Measurements from ENCODE around the gene ATOSB. TPM values are rescaled to one million over a fixed set of nuclear protein-coding genes. Genes with fewer than 3 reads are reported as not detected.

Gene ATOSB
- total RNA-seq, 1 donor from 2014 or later: 6.8 TPM

DNA sequence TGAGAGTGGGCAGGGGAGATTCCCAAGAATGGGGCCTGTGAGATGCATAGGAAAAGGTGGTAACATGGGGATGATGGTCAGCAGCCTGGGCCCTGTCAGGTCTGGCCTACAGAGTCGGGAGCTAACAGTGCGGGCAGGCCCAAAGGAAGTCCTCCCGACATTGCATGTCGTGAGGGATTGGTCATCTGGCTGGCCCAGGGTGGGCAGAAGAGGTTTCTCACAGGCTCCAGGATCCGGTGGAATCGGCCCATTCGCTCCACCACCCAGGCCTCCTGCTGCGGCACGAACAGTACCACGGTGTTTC, 13.2 kb downstream of the ATOSB start:
- Mint-ChIP-seq H3K4me3 (peak overlapping the region; percentile 97), H3K9me3 (no peaks in the 10 kb centered on the region), H3K27me3 (no peaks in the 10 kb centered on the region), H3K4me1 (peaks cover 25% of the 10 kb centered on the region), H3K27ac (peak overlapping the region; percentile 97), H3K36me3 (ENCODE audit: low read depth) (peaks cover 45% of the 10 kb centered on the region)
- POLR2A ChIA-PET: interaction anchor here (0.6 to 3.0 kb wide), 12 partner anchors 9 to 556 kb away, joined by 3 to 38 read pairs (median 5); partner anchors contain the start of genes ATOSB, CCDC107, FANCG and RMRP
- DNase-seq (no peak), ATAC-seq (ENCODE audit: low read depth) (no peak)
- TF ChIP-seq, protein P1, sequence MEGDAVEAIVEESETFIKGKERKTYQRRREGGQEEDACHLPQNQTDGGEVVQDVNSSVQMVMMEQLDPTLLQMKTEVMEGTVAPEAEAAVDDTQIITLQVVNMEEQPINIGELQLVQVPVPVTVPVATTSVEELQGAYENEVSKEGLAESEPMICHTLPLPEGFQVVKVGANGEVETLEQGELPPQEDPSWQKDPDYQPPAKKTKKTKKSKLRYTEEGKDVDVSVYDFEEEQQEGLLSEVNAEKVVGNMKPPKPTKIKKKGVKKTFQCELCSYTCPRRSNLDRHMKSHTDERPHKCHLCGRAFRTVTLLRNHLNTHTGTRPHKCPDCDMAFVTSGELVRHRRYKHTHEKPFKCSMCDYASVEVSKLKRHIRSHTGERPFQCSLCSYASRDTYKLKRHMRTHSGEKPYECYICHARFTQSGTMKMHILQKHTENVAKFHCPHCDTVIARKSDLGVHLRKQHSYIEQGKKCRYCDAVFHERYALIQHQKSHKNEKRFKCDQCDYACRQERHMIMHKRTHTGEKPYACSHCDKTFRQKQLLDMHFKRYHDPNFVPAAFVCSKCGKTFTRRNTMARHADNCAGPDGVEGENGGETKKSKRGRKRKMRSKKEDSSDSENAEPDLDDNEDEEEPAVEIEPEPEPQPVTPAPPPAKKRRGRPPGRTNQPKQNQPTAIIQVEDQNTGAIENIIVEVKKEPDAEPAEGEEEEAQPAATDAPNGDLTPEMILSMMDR (IDR thresholded peaks at IDR 0.05): no peak
- intact Hi-C loops (cut with micrococcal nuclease): loop anchor here (2.0 kb wide), 1 partner anchor 114 kb away; the partner anchor contains the start of gene DNAJB5
- CTCF ChIA-PET: interaction anchor here (0.8 to 1.9 kb wide), 2 partner anchors 60 to 203 kb away, joined by 3 to 6 read pairs; no protein-coding TSS in a partner anchor

DNA sequence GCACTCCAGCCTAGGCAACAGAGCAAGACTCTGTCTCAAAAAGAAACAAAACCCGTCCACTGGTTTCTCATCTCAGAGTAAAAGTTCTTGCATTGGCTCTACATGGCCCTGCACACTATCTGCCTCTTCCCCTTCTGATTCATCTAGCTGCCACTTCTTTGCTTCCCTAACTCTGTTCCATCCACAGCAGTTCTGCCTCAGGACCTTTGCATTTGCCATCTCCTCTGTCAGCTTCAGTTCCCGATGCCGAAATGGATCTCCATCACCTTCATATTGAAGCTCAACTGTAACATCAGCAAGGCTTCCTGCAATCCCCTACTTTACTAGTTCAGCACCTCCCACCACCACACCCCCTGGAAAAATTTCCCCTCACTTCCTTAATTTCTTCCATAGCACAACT, 18.1 kb downstream of the ATOSB start:
- H3K4me3 Mint-ChIP-seq: peak overlapping the region; percentile 39
- H3K27ac Mint-ChIP-seq: peak overlapping the region; percentile 13
- H3K4me1 Mint-ChIP-seq: peaks cover 40% of the 10 kb centered on the region
- ChIA-PET POLR2A (interaction anchor here (0.6 to 4.1 kb wide), 3 partner anchors 18 to 188 kb away, joined by 3 to 34 read pairs (median 30); partner anchors contain the start of genes FANCG and VCP), CTCF (interaction anchor here (1.1 to 6.4 kb wide), 4 partner anchors 13 to 198 kb away, joined by 4 to 45 read pairs (median 14); partner anchors contain the start of gene VCP)
- ATAC-seq (ENCODE audit: low read depth) (no peak), DNase-seq (no peak)
- H3K9me3 Mint-ChIP-seq: no peaks in the 10 kb centered on the region
- no peaks in the 10 kb centered on the region for H3K27me3 Mint-ChIP-seq
- TF ChIP-seq, protein P1 (IDR thresholded peaks at IDR 0.05): no peak
- peaks cover 57% of the 10 kb centered on the region for H3K36me3 Mint-ChIP-seq (ENCODE audit: low read depth)
- intact Hi-C loops (cut with micrococcal nuclease): loop anchor here (5.0 kb wide), 2 partner anchors 35 to 395 kb away; no protein-coding TSS in a partner anchor

GRCh38 chr9:35096035-35096849, 19.4 kb downstream of the ATOSB start, which contains the start of gene PIGO:
Gene PIGO, minus strand, starts transcription at chr9:35096591. Its CDS starts 1,026 bp downstream, at chr9:35095565.
- DNase-seq: peak; percentile 81
- TF ChIP-seq, protein P1 (IDR thresholded peaks at IDR 0.05): peak; percentile 60
- ChIA-PET CTCF (interaction anchor here (0.6 to 6.4 kb wide), 11 partner anchors 9 to 200 kb away, joined by 3 to 45 read pairs (median 5); partner anchors contain the start of genes ATOSB and VCP), POLR2A (interaction anchor here (0.7 to 4.1 kb wide), 6 partner anchors 9 to 197 kb away, joined by 4 to 34 read pairs (median 9); partner anchors contain the start of genes ATOSB, FANCG and VCP)
- intact Hi-C loops (cut with micrococcal nuclease): loop anchor here (1.0 to 5.0 kb wide), 8 partner anchors 16 to 394 kb away; partner anchors contain the start of genes DNAJB5 and VCP
- peaks cover 30% of the 10 kb centered on the region for H3K4me1 Mint-ChIP-seq
- no peaks in the 10 kb centered on the region for H3K9me3 Mint-ChIP-seq
- H3K27me3 Mint-ChIP-seq: no peaks in the 10 kb centered on the region
- peak within 1 kb of the TSS; percentile 87 for H3K4me3 Mint-ChIP-seq
- H3K36me3 Mint-ChIP-seq (ENCODE audit: low read depth): peaks cover 61% of the 10 kb centered on the region
- peak within 1 kb of the TSS; percentile 93 for H3K27ac Mint-ChIP-seq
- ATAC-seq (ENCODE audit: low read depth): peak; percentile 92

- H3K9me3 Mint-ChIP-seq: no peaks in the 10 kb centered on the region
- H3K36me3 Mint-ChIP-seq (ENCODE audit: low read depth): peaks cover 80% of the 10 kb centered on the region
- intact Hi-C loops (cut with micrococcal nuclease): no loop called here
- no peak overlapping the region for H3K4me3 Mint-ChIP-seq
- DNase-seq (no peak), ATAC-seq (ENCODE audit: low read depth) (no peak)
- ChIA-PET POLR2A (interaction anchor here (0.7 to 2.5 kb wide), 5 partner anchors 11 to 20 kb away, joined by 3 to 13 read pairs (median 4); partner anchors contain the start of genes FANCG and STOML2), CTCF (interaction anchor here (1.0 kb wide), 1 partner anchor 192 kb away, joined by 3 read pairs; no protein-coding TSS in a partner anchor)
- peaks cover 21% of the 10 kb centered on the region for H3K4me1 Mint-ChIP-seq
- TF ChIP-seq, protein P1 (IDR thresholded peaks at IDR 0.05): no peak
- H3K27ac Mint-ChIP-seq: no peak overlapping the region
- H3K27me3 Mint-ChIP-seq: no peaks in the 10 kb centered on the region
Measured at GRCh38 chr9:35091536-35091935, 24.1 kb downstream of the ATOSB start.

- peaks cover 4% of the 10 kb centered on the region for H3K4me1 Mint-ChIP-seq
- DNase-seq (no peak), ATAC-seq (ENCODE audit: low read depth) (no peak)
- H3K9me3 Mint-ChIP-seq: no peaks in the 10 kb centered on the region
- intact Hi-C loops (cut with micrococcal nuclease): no loop called here
- TF ChIP-seq, protein P1 (IDR thresholded peaks at IDR 0.05): no peak
- ChIA-PET POLR2A (no interaction called here), CTCF (no interaction called here)
- H3K4me3 Mint-ChIP-seq: no peak overlapping the region
- no peaks in the 10 kb centered on the region for H3K27me3 Mint-ChIP-seq
- H3K27ac Mint-ChIP-seq: no peak overlapping the region
- peaks cover 75% of the 10 kb centered on the region for H3K36me3 Mint-ChIP-seq (ENCODE audit: low read depth)
Measured at GRCh38 chr9:35089434-35089833, 26.2 kb downstream of the ATOSB start.

Data from activated B cell treated with CpG ODN at 0.5 μM for 24 hours (primary cell).